Measurements from ENCODE around the gene ZDBF2.

- TF ChIP-seq CTCF (IDR thresholded peaks at IDR 0.05) (no peak), POLR2A (IDR thresholded peaks at IDR 0.05) (no peak)
Measured at GRCh38 chr2:206276169-206276942, 1.9 kb downstream of the ZDBF2 start.
